Suppressor macrophage treated with lipopolysaccharide for 4 hours (primary cell): ENCODE data around the gene SKP2.
"Not testable (repeated sequence)": the region's sequence is repeated elsewhere in the genome, so short reads cannot be mapped to it uniquely, and the experiment has no call there.

Experiments used
- DNase-seq: peaks from one replicate; pipeline ENCODE4 v3.0.0-alpha.2; 2020

Gene SKP2

GRCh38 chr5:36158144-36158543 is 6.2 kb downstream of the SKP2 start:
- no peak for DNase-seq

DNA sequence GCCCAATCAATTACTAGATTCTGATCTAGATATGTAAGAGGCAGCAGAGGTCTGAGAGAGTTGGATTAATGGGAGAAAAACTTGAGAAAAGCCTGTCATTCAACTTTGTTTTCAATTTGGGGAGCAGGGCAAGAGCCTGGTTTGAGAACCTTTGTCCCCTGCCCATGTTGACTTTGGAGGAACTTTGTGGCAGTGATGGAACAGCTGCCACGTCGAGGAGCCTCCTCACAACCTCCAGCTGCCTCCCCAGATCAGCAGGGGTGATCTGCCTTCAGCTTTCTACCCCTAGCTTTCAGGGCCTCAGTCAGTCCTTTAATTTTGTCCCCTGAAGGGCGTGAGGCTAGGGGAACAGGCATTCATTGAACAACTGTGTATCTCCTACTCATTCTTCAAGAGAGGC is 8.7 kb downstream of the SKP2 start:
- DNase-seq = no peak

GRCh38 chr5:36161361-36161760 is 9.4 kb downstream of the SKP2 start:
- DNase-seq = no peak

GRCh38 chr5:36162810-36163486 is 11.0 kb downstream of the SKP2 start:
- no peak for DNase-seq

- DNase-seq = no peak
Measured at GRCh38 chr5:36164461-36164860, 12.6 kb downstream of the SKP2 start.

DNA sequence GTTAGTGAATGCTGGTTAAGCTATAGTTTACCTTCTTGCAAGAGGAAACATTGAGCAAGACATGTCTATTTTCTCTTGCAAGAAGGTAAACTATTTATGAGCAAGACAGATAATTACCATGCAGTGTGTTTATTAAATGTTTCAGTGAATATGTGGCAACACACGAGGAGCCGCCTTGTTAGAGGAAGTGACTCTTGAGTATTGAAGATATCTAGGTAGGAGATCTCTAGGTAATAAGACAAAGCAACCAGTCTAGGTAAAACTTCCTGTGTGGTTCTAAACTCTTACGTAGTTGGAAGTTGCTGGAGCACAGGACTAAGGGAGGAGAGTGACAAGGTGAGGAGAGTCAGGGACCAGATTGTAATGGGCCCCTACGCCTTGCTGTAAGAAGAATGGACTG is 16.8 kb downstream of the SKP2 start:
- no peak for DNase-seq

DNA sequence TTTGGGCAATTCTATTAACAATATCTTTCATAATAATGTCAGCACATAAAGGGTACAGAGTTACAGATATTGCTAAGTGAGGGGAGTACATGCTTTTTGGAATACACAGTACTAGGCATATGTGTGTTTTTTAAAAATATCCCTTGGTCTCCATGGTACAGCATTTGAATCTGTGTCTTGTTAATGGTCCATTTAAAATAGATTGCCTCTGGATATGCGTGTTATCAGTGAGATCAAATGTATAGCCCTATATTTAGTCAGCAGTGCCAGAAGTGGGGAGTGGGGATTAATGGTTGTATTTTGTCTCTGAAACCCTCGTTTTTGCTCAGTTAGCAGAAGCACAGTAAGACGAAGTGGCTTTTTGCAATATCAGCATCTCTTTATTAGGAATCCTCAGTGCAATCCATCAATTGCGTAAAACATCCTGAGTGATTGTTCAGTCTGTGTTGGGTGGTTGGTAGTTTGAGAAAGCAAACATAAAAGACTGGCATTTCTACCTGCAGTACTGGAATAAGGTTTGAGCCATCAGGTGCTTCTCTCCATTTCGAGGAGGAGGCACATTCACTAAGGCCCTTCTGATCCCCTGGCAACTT is 19.0 kb downstream of the SKP2 start:
- DNase-seq = no peak

DNA sequence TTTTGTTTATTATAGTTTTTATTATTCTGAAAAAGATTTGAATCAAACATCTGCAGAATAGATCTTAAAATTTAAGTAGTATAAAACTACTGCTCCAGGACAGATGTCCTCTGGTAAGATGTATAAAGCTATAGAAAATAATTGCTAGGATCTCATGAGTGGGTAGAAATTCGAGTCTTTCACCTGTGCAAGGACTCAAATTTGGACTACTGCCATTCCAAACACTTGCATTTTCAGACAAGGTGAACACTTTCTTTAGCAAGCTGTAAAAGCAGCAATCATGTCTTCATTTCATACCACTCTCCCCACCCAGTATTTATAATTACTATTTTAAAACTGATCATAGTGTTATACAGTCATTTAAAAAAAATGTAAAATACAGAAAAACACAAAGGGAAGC is 20.7 kb downstream of the SKP2 start:
- no peak for DNase-seq

GRCh38 chr5:36173426-36173825 is 21.5 kb downstream of the SKP2 start:
- DNase-seq = no peak

GRCh38 chr5:36174119-36174518 is 22.2 kb downstream of the SKP2 start:
- DNase-seq = no peak

DNA sequence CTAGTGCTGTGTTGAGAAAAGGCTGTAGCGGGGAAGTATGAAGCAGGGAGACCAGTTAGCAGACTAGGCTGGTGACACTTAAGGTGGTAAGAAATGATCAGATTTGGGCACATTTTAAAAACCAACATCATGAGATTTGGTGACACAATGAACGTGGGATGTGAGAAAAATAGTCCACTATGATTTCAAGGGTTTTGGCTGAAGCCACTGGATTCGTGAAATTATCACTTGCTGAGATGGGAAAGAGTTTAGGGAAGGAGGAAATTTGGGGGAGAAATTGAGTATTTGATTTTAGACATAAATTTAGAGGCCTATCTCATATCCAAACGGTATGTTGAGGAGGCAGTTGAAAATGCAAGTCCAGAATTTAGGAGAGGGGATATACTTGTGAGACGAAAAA is 23.1 kb downstream of the SKP2 start:
- no peak for DNase-seq

DNA sequence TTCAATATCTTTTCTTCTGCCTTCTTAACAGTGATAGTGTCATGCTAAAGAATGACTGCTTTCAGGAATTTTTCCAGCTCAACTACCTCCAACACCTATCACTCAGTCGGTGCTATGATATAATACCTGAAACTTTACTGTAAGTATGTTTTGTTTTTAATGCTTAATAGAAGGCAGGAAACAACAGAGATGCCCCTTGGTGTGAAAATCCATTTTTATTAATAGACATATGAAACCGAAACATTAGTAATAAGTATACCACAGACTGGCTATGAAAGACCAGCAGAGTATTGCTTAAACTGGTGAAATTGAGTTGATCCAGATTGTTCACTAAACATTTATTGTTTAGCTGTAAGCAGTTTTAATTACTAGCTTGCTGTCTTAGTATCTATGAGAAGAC is 25.2 kb downstream of the SKP2 start:
- peak; percentile 7 for DNase-seq

- peak; percentile 29 for DNase-seq
Measured at GRCh38 chr5:36177715-36178523, 26.0 kb downstream of the SKP2 start.

DNA sequence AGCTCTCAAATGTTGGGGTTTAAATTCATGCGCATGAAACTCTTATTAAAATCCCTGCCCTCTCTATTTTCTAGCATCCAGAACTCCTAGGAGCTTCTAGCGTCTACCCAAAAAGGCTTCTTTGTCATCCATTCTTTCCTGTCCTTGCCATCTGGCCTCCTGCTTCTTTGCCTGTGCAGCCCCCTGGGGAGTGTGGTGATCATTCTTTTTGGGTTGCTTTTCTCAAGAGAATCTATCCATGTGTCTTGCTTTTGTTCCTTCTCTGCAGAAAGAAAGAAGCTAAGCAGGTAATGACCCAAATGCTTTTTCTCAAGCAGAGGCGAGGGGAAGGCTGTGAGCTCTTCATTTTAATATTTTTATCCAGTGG is 26.6 kb downstream of the SKP2 start:
- no peak for DNase-seq

- DNase-seq = no peak
Measured at GRCh38 chr5:36179950-36180349, 28.0 kb downstream of the SKP2 start.

- DNase-seq = no peak
Measured at GRCh38 chr5:36180556-36181350, 28.8 kb downstream of the SKP2 start.

DNA sequence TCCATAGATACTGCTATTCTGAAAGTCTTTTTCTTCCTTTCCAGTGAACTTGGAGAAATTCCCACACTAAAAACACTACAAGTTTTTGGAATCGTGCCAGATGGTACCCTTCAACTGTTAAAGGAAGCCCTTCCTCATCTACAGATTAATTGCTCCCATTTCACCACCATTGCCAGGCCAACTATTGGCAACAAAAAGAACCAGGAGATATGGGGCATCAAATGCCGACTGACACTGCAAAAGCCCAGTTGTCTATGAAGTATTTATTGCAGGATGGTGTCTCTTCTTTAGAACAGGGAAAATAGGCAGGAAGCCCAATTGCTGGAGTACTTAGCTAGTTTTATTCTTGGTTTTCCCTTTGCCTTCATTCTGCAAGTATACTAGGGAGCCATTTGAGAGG is 29.9 kb downstream of the SKP2 start:
- DNase-seq = no peak

GRCh38 chr5:36184408-36184807 is 32.5 kb downstream of the SKP2 start:
- not testable (repeated sequence) for DNase-seq

- DNase-seq = no peak
Measured at GRCh38 chr5:36193746-36194145, 41.8 kb downstream of the SKP2 start.

GRCh38 chr5:36198281-36198680 is 46.4 kb downstream of the SKP2 start:
- DNase-seq = no peak

- DNase-seq = not testable (repeated sequence)
Measured at GRCh38 chr5:36198783-36199182, 46.9 kb downstream of the SKP2 start.

DNA sequence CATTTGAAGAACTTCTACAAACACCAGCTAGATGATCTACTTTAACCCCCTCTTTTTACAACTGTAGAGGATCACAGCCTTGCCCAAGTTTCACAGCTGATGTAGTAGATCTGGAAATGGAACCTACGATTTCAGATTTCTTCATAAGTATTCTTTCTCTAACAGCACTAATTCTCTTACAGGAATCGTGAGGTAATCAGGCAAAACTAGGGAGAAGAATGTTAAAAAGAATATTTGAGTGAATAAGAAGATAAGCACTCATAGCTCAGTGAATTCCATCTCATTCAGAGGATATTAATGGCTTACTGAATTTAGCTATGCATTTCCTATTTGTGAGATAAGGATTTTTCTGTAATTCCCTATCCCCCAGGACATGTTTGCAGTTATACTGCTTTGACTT is 47.7 kb downstream of the SKP2 start:
- DNase-seq = no peak

GRCh38 chr5:36200513-36200912 is 48.6 kb downstream of the SKP2 start:
- DNase-seq = no peak
